K562 (cell line): ENCODE results near the gene IRF2BP2. TPM values are rescaled to one million over a fixed set of nuclear protein-coding genes. Genes with fewer than 3 reads are reported as not detected.

Source experiments
- ATAC-seq: fragments of 200-7000 bp; cut with Tn5 transposase; 3 replicates; pipeline ENCODE4 v1.9.1; 2020; ENCODE audit warnings: moderate library complexity
- BruUV-seq: library from RNA; stranded (reverse); fragments of 400-500 nt; replicated peaks from 2 replicates; lab custom pipeline; 2021; lab: Mats Ljungman, UMichigan
- CTCF ChIA-PET: fragments of 300-600 bp; formaldehyde crosslinking; extraction: SDS; loops from one replicate; lab custom pipeline; 2021; ENCODE audit warnings: low intra/inter-chr PET ratio; lab: Yijun Ruan, JAX
- POLR2A ChIA-PET: fragments of 300-600, 350-650 bp; sonication (Branson Sonifier 250); formaldehyde crosslinking; extraction: SDS; loops from one replicate; lab custom pipeline; 2021; ENCODE audit warnings: antibody characterized with exemption, inconsistent platforms; lab: Yijun Ruan, JAX
- DNase-seq, 4 experiments: peaks; one replicate each; pipeline versions ENCODE4 v3.0.0 to v3.0.0-alpha.2; 2011 to 2018; ENCODE audit warnings: low spot score in 3 of 4, mixed read lengths in 3 of 4; ENCODE audit errors: extremely low read depth in 1 of 4
- FAIRE-seq: peaks from 2 replicates; lab custom pipeline; 2011; peaks lifted over from hg19 to GRCh38; lab: Jason Lieb, UNC
- H2AFZ ChIP-seq: 2 replicates; pipeline ENCODE4 v1.6.0; 2011; ENCODE audit warnings: low read depth, low read length, control low read depth, inconsistent platforms
- H3K27ac ChIP-seq: fragments of 200-600 bp; 3 replicates; pipeline ENCODE4 v1.8.0; 2011; ENCODE audit warnings: low read depth, mild to moderate bottlenecking, control low read depth, inconsistent platforms, low read length, moderate library complexity, mixed read lengths; ENCODE audit errors: extremely low read depth
- H3K27me3 ChIP-seq, 2 experiments: fragments of 300-600 bp in 1 of 2; 2 replicates in 1 of 2; 3 replicates in 1 of 2; pipeline versions ENCODE4 v1.6.0 to v1.8.0; 2011; ENCODE audit warnings: inconsistent platforms in 2 of 2, low read length in 2 of 2, mild to moderate bottlenecking in 1 of 2, mixed read lengths in 1 of 2, moderate library complexity in 1 of 2; ENCODE audit not compliant: control insufficient read depth in 2 of 2, insufficient read depth in 2 of 2
- H3K36me3 ChIP-seq: fragments of 300-600 bp; 3 replicates; pipeline ENCODE4 v1.8.0; 2011; ENCODE audit warnings: mild to moderate bottlenecking, low read length, inconsistent platforms; ENCODE audit not compliant: control insufficient read depth, insufficient read depth
- H3K4me1 ChIP-seq, 2 experiments: fragments of 200-600 bp in 1 of 2; replicated peaks in 1 of 2; 2 replicates in 1 of 2; 3 replicates in 1 of 2; pipeline versions ENCODE4 v1.5.1 to v1.8.0; 2011; ENCODE audit warnings: inconsistent platforms in 2 of 2, low read length in 2 of 2, mild to moderate bottlenecking in 1 of 2, mixed read lengths in 1 of 2, moderate library complexity in 1 of 2; ENCODE audit not compliant: control insufficient read depth in 2 of 2, insufficient read depth in 2 of 2
- H3K4me2 ChIP-seq: 2 replicates; pipeline ENCODE4 v1.6.1; 2011; ENCODE audit warnings: low read length, control low read depth, inconsistent platforms, mixed read lengths; ENCODE audit not compliant: insufficient read depth
- H3K4me3 ChIP-seq: fragments of 200-600 bp; sonication (generic), shearing (Covaris generic); 2 replicates; pipeline ENCODE4 v1.5.1; 2016; ENCODE audit warnings: control low read depth, inconsistent platforms
- H3K79me2 ChIP-seq: fragments of 200-600 bp; 3 replicates; pipeline ENCODE4 v1.8.0; 2011; ENCODE audit warnings: low read length, inconsistent platforms; ENCODE audit not compliant: control insufficient read depth, insufficient read depth
- H3K9ac ChIP-seq, 2 experiments: 2 replicates each; pipeline versions ENCODE4 v1.6.0 to v1.6.1; 2011; ENCODE audit warnings: low read depth in 2 of 2, low read length in 2 of 2, control low read depth in 1 of 2, inconsistent platforms in 1 of 2, mild to moderate bottlenecking in 1 of 2, mixed read lengths in 1 of 2; ENCODE audit not compliant: insufficient read depth in 1 of 2
- H3K9me1 ChIP-seq: one replicate; pipeline ENCODE4 v1.6.0; 2011; ENCODE audit warnings: inconsistent platforms, mild to moderate bottlenecking, low read length, moderate library complexity; ENCODE audit not compliant: control insufficient read depth, insufficient read depth
- H3K9me3 ChIP-seq: replicated peaks from 2 replicates; pipeline ENCODE4 v1.5.1; 2011; ENCODE audit warnings: low read depth, low read length, inconsistent platforms; ENCODE audit not compliant: control insufficient read depth, insufficient read depth
- H4K20me1 ChIP-seq: replicated peaks from 2 replicates; pipeline ENCODE4 v1.6.1; 2011; ENCODE audit warnings: low read length, inconsistent platforms, mixed read lengths; ENCODE audit not compliant: control insufficient read depth, insufficient read depth
- AFF1 ChIP-seq, 2 experiments: fragments of 450-650 bp; IDR thresholded peaks; 2 replicates each; pipeline ENCODE4 v1.6.1; 2018; ENCODE audit warnings: mild to moderate bottlenecking in 2 of 2, low read depth in 1 of 2; ENCODE audit not compliant: partially characterized antibody in 2 of 2
- DDX20 ChIP-seq: fragments of 450-650 bp; IDR thresholded peaks from 2 replicates; pipeline ENCODE4 v1.6.1; 2016; ENCODE audit warnings: missing genetic modification characterization, low read depth, mild to moderate bottlenecking, missing compliant biosample characterization, moderate library complexity
- E2F5 ChIP-seq: sonication (generic); formaldehyde crosslinking; IDR thresholded peaks from 2 replicates; pipeline ENCODE4 v1.8.0; 2022; ENCODE audit warnings: mild to moderate bottlenecking, missing genetic modification reagents
- ERF ChIP-seq: fragments of 450-650 bp; formaldehyde crosslinking; IDR thresholded peaks from 2 replicates; pipeline ENCODE4 v1.4.0; 2020; ENCODE audit warnings: mild to moderate bottlenecking, mixed read lengths
- HMG20B ChIP-seq: fragments of 250-450 bp; sonication (Bioruptor Pico); IDR thresholded peaks from 2 replicates; pipeline ENCODE4 v1.5.0; 2021; ENCODE audit warnings: mild to moderate bottlenecking
- JUNB ChIP-seq: fragments of 450-650 bp; formaldehyde crosslinking; conservative IDR thresholded peaks from 2 replicates; pipeline ENCODE4 v1.4.0; 2020; ENCODE audit warnings: mild to moderate bottlenecking
- PHTF2 ChIP-seq: fragments of 250-450 bp; sonication (Bioruptor Pico); IDR thresholded peaks from 2 replicates; pipeline ENCODE4 v1.5.0; 2021; ENCODE audit warnings: mild to moderate bottlenecking
- POLR2G ChIP-seq: fragments of 200-400 bp; formaldehyde crosslinking; IDR thresholded peaks from 2 replicates; pipeline ENCODE4 v1.6.1; 2017; ENCODE audit warnings: low read depth, mild to moderate bottlenecking, antibody characterized with exemption, low read length, moderate library complexity
- RBM14 ChIP-seq: fragments of 200-400 bp; formaldehyde crosslinking; IDR thresholded peaks from 2 replicates; pipeline ENCODE4 v1.6.1; 2018; ENCODE audit warnings: low read depth, mild to moderate bottlenecking, low read length, moderate library complexity, borderline replicate concordance; ENCODE audit not compliant: insufficient read depth
- TSHZ1 ChIP-seq: fragments of 250-450 bp; sonication (Bioruptor Pico); IDR thresholded peaks from 2 replicates; pipeline ENCODE4 v1.4.0; 2020; ENCODE audit warnings: mild to moderate bottlenecking, moderate library complexity
- ZNF263 ChIP-seq: sonication (generic); formaldehyde crosslinking; IDR thresholded peaks from 2 replicates; pipeline ENCODE4 v1.8.0; 2022; ENCODE audit warnings: mild to moderate bottlenecking, missing genetic modification reagents, borderline replicate concordance
- ZNF830 ChIP-seq: fragments of 250-450 bp; sonication (Bioruptor Pico); IDR thresholded peaks from 2 replicates; pipeline ENCODE4 v1.5.0; 2021; ENCODE audit warnings: mild to moderate bottlenecking
- WGBS: fragments of 100-300 bp; shearing (Covaris generic); methylation state at CpG from one replicate; pipeline ENCODE4 v1.1.6; 2016; ENCODE audit warnings: low coverage, mixed read lengths; ENCODE audit not compliant: insufficient coverage; ENCODE audit errors: missing lambda C conversion rate; 5-methylcytosine and 5-hydroxymethylcytosine counted together
- in situ Hi-C: fragments of 300-500 bp; cut with MboI; formaldehyde crosslinking; loops from 4 replicates; pipeline ENCODE4 v1.15.0; 2018; ENCODE audit warnings: inconsistent platforms, mixed read lengths
- intact Hi-C: fragments of 100-400 bp; cut with micrococcal nuclease; formaldehyde crosslinking; loops from 2 replicates; pipeline ENCODE4 v1.14.2; 2022
- polyA plus RNA-seq, 8 experiments: library from polyadenylated mRNA; depleted of rRNA in 4 of 8; stranded (reverse) in 5 of 8; unstranded in 3 of 8; fragments of >200 nt; fragmentation: Nextera tagmentation in 2 of 8; fragmentation: Illumina TruSeq in 1 of 8; extraction: Ambion mirVana in 2 of 8; extraction: Trizol in 1 of 8; gene quantifications; 2 replicates each; pipeline versions ENCODE4 v1.2.1 to v1.2.3, GENCODE V29; 2011 to 2014; ENCODE audit warnings: inconsistent platforms in 1 of 8, missing spikeins in 1 of 8
- total RNA-seq, 7 experiments: library from RNA; depleted of rRNA in 6 of 7; stranded (reverse); fragments of >200 nt in 6 of 7; fragmentation: Illumina TruSeq in 2 of 7; extraction: Trizol in 2 of 7; gene quantifications; 2 replicates each; pipeline versions ENCODE4 v1.2.1 to v1.2.3, GENCODE V29; 2011 to 2021; ENCODE audit warnings: low replicate concordance in 1 of 7

Gene IRF2BP2
- total and polyA plus RNA-seq, 9 of the 15 experiments (the other 6 are each of a cell fraction or from before 2014, with no cell fraction given), result 7.7 to 68.6 (median 22.1) TPM

GRCh38 chr1:234611847-234612351, 1.9 kb upstream of the IRF2BP2 start:
- FAIRE-seq, result no peak
- peaks cover 41 to 49% of the 10 kb centered on the region in 2 experiments for H3K4me1 ChIP-seq
- TF ChIP-seq JUNB (CRISPR knock-in tag) (0 out of 2 replicates have a peak, but pooled peaks have one; percentile 26), E2F5 (0 out of 2 replicates have a peak, but pooled peaks have one; percentile 24), ZNF830 (0 out of 2 replicates have a peak, but pooled peaks have one; percentile 45), RBM14 (no peak), POLR2G (no peak), AFF1 (IDR thresholded peaks at IDR 0.05; ENCODE audit: low read depth in 1 of 2, partially characterized antibody in 2 of 2) (peak in 1 of 2 experiments; percentile 5), HMG20B (CRISPR knock-in tag) (peak; percentile 70; the same call in 1 of the 2 replicates), TSHZ1 (CRISPR knock-in tag) (0 out of 2 replicates have a peak, but pooled peaks have one; percentile 3), ZNF263 (CRISPR knock-in tag) (peak; percentile 35; the same call in 1 of the 2 replicates), ERF (peak; percentile 86; the same call in 1 of the 2 replicates), PHTF2 (CRISPR knock-in tag) (0 out of 2 replicates have a peak, but pooled peaks have one; percentile 67), DDX20 (tag) (no peak)

More at GRCh38 chr1:234611847-234612351, 1.9 kb upstream of the IRF2BP2 start:
- Histone ChIP-seq H3K36me3 (peaks cover 12% of the 10 kb centered on the region; the same call in 2 of the 3 replicates), H3K79me2 (peaks cover 24% of the 10 kb centered on the region), H3K4me3 (no peak overlapping the region; the same call in 1 of the 2 replicates), H4K20me1 (peaks cover 13% of the 10 kb centered on the region; the same call in 1 of the 2 replicates), H3K9me3 (no peaks in the 10 kb centered on the region), H3K27ac (peak overlapping the region; percentile 82), H3K27me3 (no peaks in the 10 kb centered on the region), H3K9me1 (no peaks in the 10 kb centered on the region), H3K9ac (peak overlapping the region; percentile 72 to 85; a peak in 3 of 4 replicates), H2AFZ (peak overlapping the region; percentile 71), H3K4me2 (peak overlapping the region; percentile 82)
- ChIA-PET CTCF (interaction anchor here (0.6 kb wide), 1 partner anchor 677 kb away, joined by 3 read pairs; no protein-coding TSS in a partner anchor), POLR2A (interaction anchor here (0.6 to 6.1 kb wide), 32 partner anchors 8 to 517 kb away, joined by 3 to 59 read pairs (median 4); partner anchors contain the start of genes COA6 and TOMM20)
- intact Hi-C loops (loop anchor here (1.0 to 5.0 kb wide), 4 partner anchors 65 to 360 kb away; no protein-coding TSS in a partner anchor), in situ Hi-C loops (loop anchor here (5.0 to 10.0 kb wide), 2 partner anchors 113 to 265 kb away; no protein-coding TSS in a partner anchor)
- WGBS, result 60% methylated on average over 7 of the region's 7 CpGs
- BruUV-seq, result TSS peak; percentile 55
- DNase-seq (peak in 1 of 4 experiments; percentile 32), ATAC-seq (no peak)
